NCI-H2227 (cell line): ENCODE results near the gene CFAP54.
"Not testable (repeated sequence)": the region's sequence is repeated elsewhere in the genome, so short reads cannot be mapped to it uniquely, and the experiment has no call there.

Experiments used
- DNase-seq: peaks from one replicate; lab custom pipeline; 2025; ENCODE audit not compliant: unreplicated experiment; lab: John Stamatoyannopoulos, UW

Gene CFAP54, protein sequence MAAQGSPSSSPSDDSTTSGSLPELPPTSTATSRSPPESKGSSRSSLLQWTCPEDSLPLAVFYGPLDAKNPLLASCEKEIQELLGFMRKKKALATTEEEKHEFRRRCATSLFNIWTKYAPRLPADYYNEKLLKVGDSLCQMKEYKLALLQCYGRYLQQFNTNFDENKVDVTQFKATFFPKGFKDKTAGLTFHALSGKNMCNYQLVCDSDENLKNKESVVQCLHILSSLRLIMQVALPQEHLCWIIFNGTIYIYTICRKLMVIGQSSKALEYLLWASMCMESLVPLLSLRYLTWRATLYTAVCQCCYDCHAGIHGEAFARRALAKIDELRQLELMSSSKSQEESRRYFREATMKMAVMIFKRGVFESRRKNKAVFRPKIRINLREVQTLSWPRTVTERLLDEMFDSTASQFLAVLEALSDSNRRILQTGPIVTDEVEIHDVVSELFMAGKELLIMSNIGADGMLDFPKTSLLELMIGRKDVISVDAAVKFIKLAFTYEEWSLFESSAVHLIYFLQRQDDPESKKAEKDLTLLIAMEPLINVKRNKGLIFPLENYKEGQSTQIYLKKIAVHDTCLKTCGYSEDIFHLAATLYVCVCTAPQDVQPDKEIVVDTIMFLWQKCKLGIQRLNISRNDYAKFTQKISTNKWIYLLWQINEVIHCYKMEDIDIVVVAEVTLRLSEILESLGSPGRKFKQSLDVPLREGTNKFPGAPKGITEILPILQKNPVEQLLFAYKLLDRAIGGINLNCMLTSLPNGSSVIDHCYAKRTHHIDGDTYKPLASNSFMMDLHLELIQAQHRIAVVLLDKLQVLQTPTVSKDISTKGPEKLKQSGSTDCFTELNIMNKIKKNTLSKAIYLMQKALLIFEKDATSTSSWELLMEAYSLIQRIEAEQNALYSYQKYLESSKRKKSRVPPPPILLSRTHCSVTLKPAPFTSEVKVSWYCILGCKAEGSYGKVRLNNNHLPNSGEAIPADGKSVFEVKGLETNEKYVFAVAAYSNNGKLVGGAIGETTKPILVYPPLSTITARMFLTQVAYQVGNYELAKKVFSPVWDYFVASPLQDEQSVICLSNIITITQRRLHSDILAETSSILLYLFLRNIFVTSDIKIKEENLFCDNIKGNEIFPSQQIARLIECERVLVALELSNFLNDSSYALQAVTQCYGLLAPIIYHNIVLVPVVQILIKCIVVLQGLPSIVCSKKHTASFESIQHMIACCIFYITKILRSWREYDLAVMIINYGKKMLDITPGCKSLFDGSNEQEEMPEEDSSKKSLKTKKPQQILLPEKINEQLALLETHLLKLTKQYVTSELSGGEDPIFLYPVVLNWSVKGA (N-terminal part only)

GRCh38 chr12:96489392-96490056, at the start of gene CFAP54:
Gene CFAP54, plus strand, starts transcription at chr12:96489577. Its CDS starts 33 bp downstream, at chr12:96489610.
- peak; percentile 97 for DNase-seq

GRCh38 chr12:96441816-96442215, 47.6 kb upstream of the CFAP54 start:
- DNase-seq, result no peak

DNA sequence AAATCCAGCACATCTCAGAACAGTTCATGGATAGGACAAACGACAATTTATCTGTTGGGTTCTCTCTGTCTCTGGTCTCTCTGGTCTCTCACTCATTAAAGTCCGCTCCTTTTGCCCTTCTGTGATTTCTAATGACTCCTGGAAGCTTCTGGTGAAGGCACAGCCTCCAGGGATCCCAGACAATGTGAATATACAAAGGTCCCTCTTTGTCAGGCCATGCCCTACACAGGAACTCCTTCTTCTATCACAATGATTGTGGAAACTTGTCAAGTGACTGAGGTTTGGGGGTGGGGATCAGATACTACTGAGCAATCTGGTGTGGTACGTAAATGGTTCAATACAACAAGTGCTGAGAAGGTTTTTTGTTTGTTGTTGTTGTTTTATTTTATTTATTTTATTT, 46.5 kb upstream of the CFAP54 start:
- no peak for DNase-seq

DNA sequence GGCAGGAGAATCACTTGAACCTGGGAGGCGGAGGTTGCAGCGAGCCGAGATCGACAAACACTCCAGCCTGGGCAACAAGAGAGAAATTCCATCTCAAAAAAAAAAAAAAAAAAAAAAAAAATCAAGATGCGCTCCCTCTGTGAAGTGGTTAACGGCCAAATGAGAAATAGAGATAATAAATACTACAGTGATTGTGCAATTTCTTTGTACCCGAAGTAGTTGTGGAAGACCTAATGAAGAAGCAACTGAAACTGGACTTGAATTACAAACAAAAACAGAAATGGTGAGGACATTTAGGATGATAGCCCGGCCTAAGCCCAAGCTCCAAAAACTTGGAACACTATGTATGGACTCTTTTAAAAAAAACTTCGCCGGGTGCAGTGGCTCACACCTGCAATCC, 45.0 kb upstream of the CFAP54 start:
- DNase-seq, result no peak

GRCh38 chr12:96445691-96446583, 43.4 kb upstream of the CFAP54 start:
- DNase-seq, result no peak

- no peak for DNase-seq
Measured at GRCh38 chr12:96447256-96447655, 42.1 kb upstream of the CFAP54 start.

DNA sequence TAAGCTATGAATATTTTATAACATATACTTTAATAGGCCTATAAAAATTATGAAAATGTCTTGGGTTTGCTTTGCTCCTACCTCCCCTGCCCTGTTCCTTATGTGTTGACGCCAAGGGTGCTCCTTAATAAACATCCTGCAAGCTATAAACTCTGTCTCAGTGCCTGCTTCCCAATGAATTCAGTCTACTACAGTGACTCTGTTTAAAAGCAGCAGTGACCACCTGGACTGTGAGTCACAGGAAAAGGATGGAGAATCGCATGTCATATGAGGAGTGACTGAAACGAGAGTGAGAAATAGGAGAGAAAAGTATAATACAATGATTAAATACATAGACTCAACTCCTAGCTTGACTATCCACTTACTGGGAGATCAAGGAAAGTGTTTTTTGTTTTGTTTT, 41.1 kb upstream of the CFAP54 start:
- DNase-seq, result no peak

- no peak for DNase-seq
Measured at GRCh38 chr12:96452261-96452922, 37.0 kb upstream of the CFAP54 start.

DNA sequence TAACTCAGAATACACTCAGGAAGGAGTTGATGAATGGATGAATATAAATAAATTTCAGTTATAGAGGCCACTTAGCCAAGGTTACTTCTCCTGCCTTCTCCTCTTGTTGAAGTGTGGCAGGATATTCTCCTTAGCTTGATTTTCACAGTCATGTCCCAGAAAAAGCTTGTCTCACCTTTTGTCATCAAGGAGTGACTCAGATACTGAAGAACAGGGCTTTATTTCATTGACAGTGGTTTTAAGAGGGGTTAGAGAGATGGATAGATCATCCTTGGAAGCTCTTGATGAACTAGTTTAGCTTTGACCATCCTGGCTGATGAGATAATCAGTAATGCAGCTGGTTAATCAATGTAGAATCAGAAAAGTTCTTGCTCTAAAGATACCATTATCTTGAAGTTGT, 35.0 kb upstream of the CFAP54 start:
- no peak for DNase-seq

DNA sequence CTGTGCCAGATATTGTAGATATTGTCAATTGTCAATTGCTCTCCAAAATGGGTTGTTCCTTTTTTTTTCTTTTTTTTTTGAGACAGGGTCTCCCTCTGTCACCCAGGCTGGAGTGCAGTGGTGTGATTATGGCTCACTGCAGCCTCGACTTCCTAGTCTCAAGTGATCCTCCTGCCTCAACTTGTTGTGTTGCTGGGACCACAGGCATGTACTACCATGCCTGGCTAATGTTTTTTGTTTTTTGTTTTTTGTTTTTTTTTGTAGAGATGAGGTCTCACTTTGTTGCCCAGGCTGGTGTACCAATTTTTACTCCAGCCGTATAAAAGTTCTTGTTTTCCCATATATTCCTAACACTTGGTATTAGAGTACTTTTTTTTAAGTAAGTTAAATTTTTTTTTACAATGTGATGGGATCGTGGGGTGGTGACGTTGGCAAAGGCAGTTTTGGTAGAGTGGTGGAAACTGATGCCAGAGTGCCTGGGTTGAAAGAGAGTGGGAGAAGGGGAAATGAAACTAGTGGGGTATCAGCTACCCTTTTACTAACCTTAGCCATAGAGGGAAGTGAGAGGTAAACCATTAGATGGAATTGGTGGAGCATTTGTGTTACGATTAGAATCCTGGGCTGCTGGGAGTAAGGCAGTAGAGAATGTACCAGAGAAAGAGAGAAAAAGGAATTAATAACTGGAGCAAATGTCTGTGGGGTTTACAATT, 33.0 kb upstream of the CFAP54 start:
- no peak for DNase-seq

GRCh38 chr12:96457191-96457930, 32.0 kb upstream of the CFAP54 start:
- DNase-seq, result no peak

DNA sequence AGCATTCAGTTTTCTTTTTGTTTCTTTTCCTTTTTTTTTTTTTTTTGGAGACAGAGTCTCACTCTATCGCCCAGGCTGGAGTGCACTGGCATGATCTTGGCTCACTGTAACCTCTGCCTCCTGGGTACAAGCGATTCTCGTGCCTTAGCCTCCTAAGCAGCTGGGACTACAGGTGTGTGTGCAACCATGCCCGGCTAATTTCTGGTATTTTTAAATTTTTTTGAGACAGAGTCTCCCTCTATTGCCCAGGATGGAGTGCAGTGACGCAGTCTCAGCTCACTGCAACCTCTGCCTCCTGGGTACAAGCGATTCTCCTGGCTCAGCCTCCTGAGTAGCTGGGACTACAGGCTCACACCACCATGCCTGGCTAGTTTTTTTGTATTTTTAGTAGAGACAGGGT, 30.1 kb upstream of the CFAP54 start:
- not testable (repeated sequence) for DNase-seq

DNA sequence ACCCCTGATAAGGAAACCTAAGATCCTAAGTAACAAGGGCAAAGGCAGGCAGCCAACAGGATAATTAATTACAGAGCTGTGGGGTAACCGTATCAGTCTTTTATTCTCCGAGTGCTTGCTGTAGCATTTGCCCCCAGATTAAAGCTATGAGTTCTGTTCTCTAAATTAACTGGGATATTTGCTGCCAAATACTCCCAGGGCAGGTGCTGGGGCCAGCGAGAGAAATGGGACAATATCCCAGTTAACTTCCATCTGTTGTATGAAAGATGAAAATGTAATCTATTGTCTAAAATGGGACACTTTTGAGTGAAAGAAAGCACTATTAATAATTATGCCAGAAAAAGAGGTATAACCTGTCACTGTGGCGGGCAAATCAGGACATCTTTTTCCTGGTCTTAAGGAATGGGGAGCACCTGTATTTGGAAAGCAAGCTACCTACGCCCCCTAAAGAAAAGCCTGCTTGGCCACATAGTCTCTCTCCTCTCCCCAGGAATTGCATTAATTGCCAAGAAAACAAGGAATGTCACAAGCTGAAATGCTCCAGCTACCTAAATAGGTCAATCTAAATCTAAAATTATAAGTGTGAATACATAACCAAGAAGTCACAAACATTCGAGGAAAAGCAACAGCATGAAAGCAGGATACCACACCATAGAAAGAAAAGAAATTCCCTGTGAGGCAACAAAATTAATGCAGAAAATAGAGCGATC, 26.7 kb upstream of the CFAP54 start:
- DNase-seq, result no peak

DNA sequence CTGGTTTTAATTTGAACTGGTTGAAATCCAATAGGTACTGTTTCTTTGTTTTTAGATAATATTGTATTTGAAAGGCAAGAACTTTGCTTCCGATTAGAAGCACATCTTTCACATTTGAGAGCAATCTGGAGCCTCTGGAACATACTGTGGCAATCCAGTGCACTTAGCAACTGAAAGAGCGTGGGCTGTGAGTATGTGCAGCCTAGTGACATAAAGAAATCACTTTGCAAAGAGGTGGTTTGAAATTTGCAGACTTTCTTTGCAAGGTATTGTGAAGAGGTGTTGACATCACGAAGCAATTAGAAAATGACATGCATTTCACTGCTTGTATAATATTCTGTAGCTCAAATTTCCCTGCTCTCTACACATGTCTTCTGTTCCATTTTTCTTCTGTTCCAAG, 23.5 kb upstream of the CFAP54 start:
- DNase-seq, result no peak

- DNase-seq, result no peak
Measured at GRCh38 chr12:96466939-96467751, 22.2 kb upstream of the CFAP54 start.

GRCh38 chr12:96471368-96472050, 17.9 kb upstream of the CFAP54 start:
- DNase-seq, result no peak
